ENCODE data around the gene MISP3. TPM values are rescaled to one million over a fixed set of nuclear protein-coding genes. Genes with fewer than 3 reads are reported as not detected.

MISP3 gene
- total and polyA plus RNA-seq, 9 of the 15 experiments (the other 6 are each of a cell fraction or from before 2014, with no cell fraction given) = 0.25 to 5.6 (median 1.6) TPM

DNA sequence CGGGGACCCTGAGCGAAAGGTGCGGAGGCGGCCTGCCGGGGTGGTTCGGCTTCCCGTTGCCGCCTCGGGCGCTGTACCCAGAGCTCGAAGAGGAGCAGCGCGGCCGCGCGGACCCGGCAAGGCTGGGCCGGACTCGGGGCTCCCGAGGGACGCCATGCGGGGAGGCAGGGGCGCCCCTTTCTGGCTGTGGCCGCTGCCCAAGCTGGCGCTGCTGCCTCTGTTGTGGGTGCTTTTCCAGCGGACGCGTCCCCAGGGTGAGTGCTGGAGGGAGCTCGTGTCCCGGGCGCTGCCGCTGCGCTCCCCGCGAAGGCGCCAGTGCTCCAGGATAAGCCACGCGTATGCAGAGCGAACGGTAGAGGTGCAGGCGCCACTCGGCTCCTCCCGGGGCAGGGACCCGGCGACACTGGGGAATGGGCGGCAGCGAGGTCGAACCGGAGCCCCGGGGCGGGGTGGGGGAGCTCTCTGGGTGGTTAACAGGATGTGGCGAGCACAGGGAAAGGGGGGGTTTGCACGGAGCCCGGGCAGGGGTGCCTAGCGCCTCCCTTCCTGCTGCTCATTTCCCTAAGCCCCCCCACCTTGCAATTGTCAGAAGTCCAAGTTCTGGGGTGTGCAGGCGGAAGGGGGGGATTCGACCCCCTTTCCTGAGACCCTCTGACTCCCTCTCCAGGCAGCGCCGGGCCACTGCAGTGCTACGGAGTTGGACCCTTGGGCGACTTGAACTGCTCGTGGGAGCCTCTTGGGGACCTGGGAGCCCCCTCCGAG, 40.7 kb upstream of the MISP3 start, which contains the start of gene IL27RA (continued):
- TF ChIP-seq CHD4 (IDR thresholded peaks at IDR 0.05; ENCODE audit: insufficient read depth, insufficient replicate concordance, low read depth, low read length, poor library complexity, severe bottlenecking) (no peak), CXXC5 (CRISPR knock-in tag; IDR thresholded peaks at IDR 0.05) (peak; percentile 64), CREB3L1 (IDR thresholded peaks at IDR 0.05; ENCODE audit: borderline replicate concordance, low read depth) (0 out of 2 replicates have a peak, but pooled peaks have one; percentile 47), ARID2 (IDR thresholded peaks at IDR 0.05) (no peak), ZNF583 (CRISPR knock-in tag; IDR thresholded peaks at IDR 0.05) (no peak), HDAC2 (IDR thresholded peaks at IDR 0.05) (no peak; the same call in 1 of the 2 replicates), GATAD2A (IDR thresholded peaks at IDR 0.05) (peak; percentile 81; the same call in 1 of the 2 replicates), MTA1 (IDR thresholded peaks at IDR 0.05; ENCODE audit: borderline replicate concordance) (no peak), POLR3A (IDR thresholded peaks at IDR 0.05; ENCODE audit: borderline replicate concordance, extremely low read depth, insufficient read depth, insufficient read length) (no peak), RBM14 (IDR thresholded peaks at IDR 0.05; ENCODE audit: borderline replicate concordance, insufficient read depth, low read depth, low read length) (peak; percentile 93; the same call in 1 of the 2 replicates), ZNF384 (IDR thresholded peaks at IDR 0.05; ENCODE audit: low read depth, low read length) (no peak), NFE2 (IDR thresholded peaks at IDR 0.05; ENCODE audit: low read depth) (no peak; the same call in 1 of the 2 replicates), LCOR (CRISPR knock-in tag; IDR thresholded peaks at IDR 0.05) (no peak), FOXJ3 (CRISPR knock-in tag; IDR thresholded peaks at IDR 0.05) (no peak), NR2C1 (IDR thresholded peaks at IDR 0.05) (no peak), NR2C1 (tag; IDR thresholded peaks at IDR 0.05) (no peak), E2F4 (CRISPR knock-in tag; IDR thresholded peaks at IDR 0.05; ENCODE audit: low read depth) (no peak), BMI1 (IDR thresholded peaks at IDR 0.05; ENCODE audit: low read length) (no peak), ZBTB9 (CRISPR knock-in tag; IDR thresholded peaks at IDR 0.05) (no peak), HSF4 (CRISPR knock-in tag; IDR thresholded peaks at IDR 0.05; ENCODE audit: borderline replicate concordance) (no peak)
- TF ChIP-seq, protein P1, sequence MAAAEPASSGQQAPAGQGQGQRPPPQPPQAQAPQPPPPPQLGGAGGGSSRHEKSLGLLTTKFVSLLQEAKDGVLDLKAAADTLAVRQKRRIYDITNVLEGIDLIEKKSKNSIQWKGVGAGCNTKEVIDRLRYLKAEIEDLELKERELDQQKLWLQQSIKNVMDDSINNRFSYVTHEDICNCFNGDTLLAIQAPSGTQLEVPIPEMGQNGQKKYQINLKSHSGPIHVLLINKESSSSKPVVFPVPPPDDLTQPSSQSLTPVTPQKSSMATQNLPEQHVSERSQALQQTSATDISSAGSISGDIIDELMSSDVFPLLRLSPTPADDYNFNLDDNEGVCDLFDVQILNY (CRISPR knock-in tag; IDR thresholded peaks at IDR 0.05) = no peak
- TF ChIP-seq, protein P2, sequence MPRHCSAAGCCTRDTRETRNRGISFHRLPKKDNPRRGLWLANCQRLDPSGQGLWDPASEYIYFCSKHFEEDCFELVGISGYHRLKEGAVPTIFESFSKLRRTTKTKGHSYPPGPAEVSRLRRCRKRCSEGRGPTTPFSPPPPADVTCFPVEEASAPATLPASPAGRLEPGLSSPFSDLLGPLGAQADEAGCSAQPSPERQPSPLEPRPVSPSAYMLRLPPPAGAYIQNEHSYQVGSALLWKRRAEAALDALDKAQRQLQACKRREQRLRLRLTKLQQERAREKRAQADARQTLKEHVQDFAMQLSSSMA (CRISPR knock-in tag; IDR thresholded peaks at IDR 0.05) = no peak
